Adipocyte (in vitro differentiated cells): Measurements from ENCODE around the gene CD177.
A peak's percentile ranks its signal among the peaks of the same experiment; 100 is the strongest.
"Not testable (repeated sequence)": the region's sequence is repeated elsewhere in the genome, so short reads cannot be mapped to it uniquely, and the experiment has no call there.

ENCODE experiments used
- DNase-seq: peaks from one replicate; pipeline ENCODE4 v3.0.0-alpha.2; 2015; ENCODE audit warnings: low read depth
- H3K27me3 ChIP-seq: replicated peaks from 2 replicates; pipeline ENCODE4 v1.7.0; 2013; ENCODE audit warnings: mild to moderate bottlenecking, low read length, moderate library complexity; ENCODE audit not compliant: control insufficient read depth, insufficient read depth
- H3K36me3 ChIP-seq: 2 replicates; pipeline ENCODE4 v1.7.0; 2013; ENCODE audit warnings: low read length, mild to moderate bottlenecking, moderate library complexity; ENCODE audit not compliant: control insufficient read depth, insufficient read depth, severe bottlenecking
- H3K4me1 ChIP-seq: 2 replicates; pipeline ENCODE4 v1.7.0; 2013; ENCODE audit warnings: mild to moderate bottlenecking, low read length, moderate library complexity; ENCODE audit not compliant: control insufficient read depth, insufficient read depth
- H3K4me3 ChIP-seq: 2 replicates; pipeline ENCODE4 v1.7.0; 2013; ENCODE audit warnings: mild to moderate bottlenecking, low read length, moderate library complexity
- H3K9ac ChIP-seq: 2 replicates; pipeline ENCODE4 v1.7.0; 2013; ENCODE audit warnings: mild to moderate bottlenecking, low read length, moderate library complexity
- H3K9me3 ChIP-seq: 2 replicates; pipeline ENCODE4 v1.7.0; 2013; ENCODE audit warnings: mild to moderate bottlenecking, low read length, moderate library complexity; ENCODE audit not compliant: control insufficient read depth

The CD177 gene

GRCh38 chr19:43318203-43318602 lies 35.3 kb upstream of the CD177 start:
- DNase-seq = no peak
- Histone ChIP-seq H3K27me3 (peaks cover 4% of the 10 kb centered on the region), H3K9me3 (no peaks in the 10 kb centered on the region), H3K4me1 (no peaks in the 10 kb centered on the region), H3K4me3 (no peak overlapping the region), H3K36me3 (no peaks in the 10 kb centered on the region), H3K9ac (no peak overlapping the region)

GRCh38 chr19:43318796-43319314 lies 34.6 kb upstream of the CD177 start:
- Histone ChIP-seq H3K4me1 (no peaks in the 10 kb centered on the region), H3K9me3 (no peaks in the 10 kb centered on the region), H3K27me3 (peaks cover 4% of the 10 kb centered on the region), H3K9ac (no peak overlapping the region), H3K4me3 (no peak overlapping the region), H3K36me3 (no peaks in the 10 kb centered on the region)
- peak; percentile 10 for DNase-seq

GRCh38 chr19:43320546-43320945 lies 32.9 kb upstream of the CD177 start:
- H3K36me3 ChIP-seq = no peaks in the 10 kb centered on the region
- H3K27me3 ChIP-seq = peaks cover 4% of the 10 kb centered on the region
- no peaks in the 10 kb centered on the region for H3K4me1 ChIP-seq
- H3K4me3 ChIP-seq = no peak overlapping the region
- H3K9me3 ChIP-seq = no peaks in the 10 kb centered on the region
- DNase-seq = no peak
- no peak overlapping the region for H3K9ac ChIP-seq

- DNase-seq, H3K36me3 ChIP-seq, H3K4me3 ChIP-seq, H3K9me3 ChIP-seq, H3K27me3 ChIP-seq, H3K4me1 ChIP-seq, H3K9ac ChIP-seq: not testable (repeated sequence)
Measured at GRCh38 chr19:43326761-43327160, 26.7 kb upstream of the CD177 start.

GRCh38 chr19:43328561-43328960 lies 24.9 kb upstream of the CD177 start:
- not testable (repeated sequence) for H3K9ac ChIP-seq, H3K4me1 ChIP-seq, H3K9me3 ChIP-seq, DNase-seq, H3K36me3 ChIP-seq, H3K4me3 ChIP-seq
- H3K27me3 ChIP-seq = peaks cover 11% of the 10 kb centered on the region

- H3K4me3 ChIP-seq, H3K36me3 ChIP-seq, DNase-seq, H3K9ac ChIP-seq, H3K9me3 ChIP-seq, H3K4me1 ChIP-seq: not testable (repeated sequence)
- peaks cover 11% of the 10 kb centered on the region for H3K27me3 ChIP-seq
Measured at GRCh38 chr19:43329049-43329448, 24.4 kb upstream of the CD177 start.

GRCh38 chr19:43329989-43330388 lies 23.5 kb upstream of the CD177 start:
- H3K9me3 ChIP-seq = no peaks in the 10 kb centered on the region
- no peaks in the 10 kb centered on the region for H3K4me1 ChIP-seq
- H3K4me3 ChIP-seq = no peak overlapping the region
- DNase-seq = no peak
- no peaks in the 10 kb centered on the region for H3K36me3 ChIP-seq
- no peak overlapping the region for H3K9ac ChIP-seq
- H3K27me3 ChIP-seq = peaks cover 11% of the 10 kb centered on the region

GRCh38 chr19:43330726-43331434 lies 22.6 kb upstream of the CD177 start:
- no peak for DNase-seq
- H3K36me3 ChIP-seq = no peaks in the 10 kb centered on the region
- no peaks in the 10 kb centered on the region for H3K4me1 ChIP-seq
- no peak overlapping the region for H3K4me3 ChIP-seq
- no peak overlapping the region for H3K9ac ChIP-seq
- peaks cover 11% of the 10 kb centered on the region for H3K27me3 ChIP-seq
- no peaks in the 10 kb centered on the region for H3K9me3 ChIP-seq

- Histone ChIP-seq H3K9me3 (no peaks in the 10 kb centered on the region), H3K27me3 (peaks cover 11% of the 10 kb centered on the region), H3K9ac (no peak overlapping the region), H3K4me3 (no peak overlapping the region), H3K36me3 (no peaks in the 10 kb centered on the region), H3K4me1 (no peaks in the 10 kb centered on the region)
- no peak for DNase-seq
Measured at GRCh38 chr19:43331435-43332010, 22.0 kb upstream of the CD177 start.

GRCh38 chr19:43332058-43332922 lies 21.2 kb upstream of the CD177 start:
- H3K4me3 ChIP-seq = no peak overlapping the region
- DNase-seq = no peak

GRCh38 chr19:43336508-43336907 lies 17.0 kb upstream of the CD177 start:
- not testable (repeated sequence) for H3K9ac ChIP-seq, H3K4me3 ChIP-seq, H3K4me1 ChIP-seq, H3K9me3 ChIP-seq, DNase-seq, H3K36me3 ChIP-seq
- H3K27me3 ChIP-seq = peaks cover 17% of the 10 kb centered on the region

More at GRCh38 chr19:43332058-43332922, 21.2 kb upstream of the CD177 start:
- Histone ChIP-seq H3K9me3 (no peaks in the 10 kb centered on the region), H3K27me3 (peaks cover 11% of the 10 kb centered on the region), H3K4me1 (no peaks in the 10 kb centered on the region), H3K36me3 (no peaks in the 10 kb centered on the region), H3K9ac (no peak overlapping the region)
